LNCAP (cell line): ENCODE measurements around the gene ANXA2R.

ENCODE experiments used
- CTCF ChIP-seq: fragments of 450-650 bp; IDR thresholded peaks from 2 replicates; pipeline ENCODE4 v1.5.1; 2017; ENCODE audit warnings: mild to moderate bottlenecking

The ANXA2R gene

GRCh38 chr5:43041669-43042175 lies 1.6 kb upstream of the ANXA2R start:
- no peak for TF ChIP-seq CTCF

- no peak for TF ChIP-seq CTCF
Observed at GRCh38 chr5:43041110-43041668, 1.1 kb upstream of the ANXA2R start.

GRCh38 chr5:43039471-43040286 lies 440 bp downstream of the ANXA2R start:
- TF ChIP-seq CTCF = no peak

GRCh38 chr5:43039152-43039470 lies 1.0 kb downstream of the ANXA2R start:
- no peak for TF ChIP-seq CTCF

DNA sequence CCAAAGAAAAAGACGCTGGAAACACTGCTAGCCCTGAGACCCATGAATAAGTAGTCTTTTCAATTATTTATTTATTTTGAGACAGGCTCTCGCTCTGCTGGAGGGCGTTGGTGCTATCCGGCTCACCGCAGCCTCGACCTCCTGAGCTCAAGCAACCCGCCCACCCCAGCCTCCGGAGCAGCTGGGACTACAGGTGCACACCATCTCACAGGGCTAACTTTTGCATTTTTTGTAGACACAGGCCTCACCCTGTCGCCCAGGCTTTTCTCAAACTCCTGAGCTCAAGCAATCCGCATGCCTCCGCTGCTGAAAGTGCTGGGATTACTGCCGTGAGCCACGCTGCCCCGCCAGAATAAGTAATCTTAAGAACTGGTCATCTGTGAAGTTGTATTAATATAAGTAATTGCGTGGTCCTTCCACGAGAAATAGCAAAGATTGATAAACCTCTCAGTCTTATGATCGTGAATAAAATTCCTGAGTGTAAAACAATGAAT lies 1.6 kb downstream of the ANXA2R start:
- no peak for TF ChIP-seq CTCF

DNA sequence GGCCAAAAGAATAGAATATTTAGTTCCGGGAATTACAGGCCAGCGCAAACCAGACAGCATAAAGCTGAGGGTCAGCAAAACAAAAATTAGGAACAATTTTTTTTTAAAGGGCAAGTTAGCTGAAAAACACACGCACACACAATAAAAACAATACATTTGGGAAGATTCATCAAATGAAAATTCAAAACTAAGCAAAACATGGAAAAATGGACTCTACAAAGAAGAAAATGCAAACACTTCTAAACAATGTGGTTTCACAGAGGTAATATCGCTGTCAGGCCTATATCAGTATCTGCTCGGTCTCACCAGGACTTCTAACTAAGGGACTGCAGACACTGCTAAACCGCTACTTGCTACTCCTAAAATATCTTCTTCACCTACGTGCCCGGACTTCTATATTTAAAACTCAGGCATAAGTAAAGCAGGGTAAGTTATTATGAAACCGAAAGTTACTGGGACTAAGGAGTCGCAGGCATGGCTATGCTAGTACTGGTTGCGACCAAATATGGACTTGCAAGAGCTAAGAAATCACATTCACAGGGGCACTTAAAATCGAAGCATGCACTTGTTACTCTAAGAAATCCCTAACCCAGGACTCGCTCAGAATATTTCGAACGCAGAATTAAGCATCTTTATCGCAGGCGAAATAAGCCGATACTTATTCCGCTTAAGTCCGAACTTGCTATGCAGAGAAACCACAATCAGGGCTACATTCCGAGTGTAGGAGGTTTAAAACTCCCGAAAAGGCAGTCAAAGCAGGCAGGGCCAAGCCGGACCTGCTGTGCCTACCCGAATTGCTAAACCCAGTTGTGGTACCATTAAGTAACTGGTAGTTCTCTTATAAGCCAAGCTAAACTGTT lies 2.3 kb downstream of the ANXA2R start:
- no peak for TF ChIP-seq CTCF

GRCh38 chr5:43036856-43037635 lies 3.1 kb downstream of the ANXA2R start:
- no peak for TF ChIP-seq CTCF
